ENCODE measurements around the gene LAMC3.

LAMC3 gene

DNA sequence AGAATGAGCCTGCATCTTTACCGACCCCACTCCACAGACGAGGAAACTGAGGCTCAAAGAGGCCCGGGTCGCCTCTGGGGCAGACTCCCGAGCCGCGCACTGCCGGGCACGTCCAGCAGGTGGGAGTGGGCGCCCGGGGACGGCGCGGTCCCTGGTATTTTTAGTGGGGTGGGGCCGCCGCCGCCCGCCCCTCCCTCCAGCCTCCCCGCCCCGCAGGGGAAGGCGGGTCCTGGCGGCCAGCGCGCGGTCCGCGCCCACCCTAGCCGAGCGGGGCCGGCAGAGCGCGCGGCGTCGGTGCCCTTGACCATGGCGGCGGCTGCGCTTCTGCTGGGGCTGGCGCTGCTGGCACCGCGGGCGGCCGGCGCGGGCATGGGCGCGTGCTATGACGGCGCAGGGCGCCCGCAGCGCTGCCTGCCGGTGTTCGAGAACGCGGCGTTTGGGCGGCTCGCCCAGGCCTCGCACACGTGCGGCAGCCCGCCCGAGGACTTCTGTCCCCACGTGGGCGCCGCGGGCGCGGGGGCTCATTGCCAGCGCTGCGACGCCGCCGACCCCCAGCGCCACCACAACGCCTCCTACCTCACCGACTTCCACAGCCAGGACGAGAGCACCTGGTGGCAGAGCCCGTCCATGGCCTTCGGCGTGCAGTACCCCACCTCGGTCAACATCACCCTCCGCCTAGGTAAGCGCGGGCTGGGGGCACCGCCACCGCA, at the start of gene LAMC3:
TSS of gene LAMC3 (plus strand) at position 266 of the 710 bp plus-strand sequence. CDS start at position 307, 41 bp downstream.
- H3K4me3 ChIP-seq (ENCODE audit: low read depth, low read length), result peak within 1 kb of the TSS; percentile 24

DNA sequence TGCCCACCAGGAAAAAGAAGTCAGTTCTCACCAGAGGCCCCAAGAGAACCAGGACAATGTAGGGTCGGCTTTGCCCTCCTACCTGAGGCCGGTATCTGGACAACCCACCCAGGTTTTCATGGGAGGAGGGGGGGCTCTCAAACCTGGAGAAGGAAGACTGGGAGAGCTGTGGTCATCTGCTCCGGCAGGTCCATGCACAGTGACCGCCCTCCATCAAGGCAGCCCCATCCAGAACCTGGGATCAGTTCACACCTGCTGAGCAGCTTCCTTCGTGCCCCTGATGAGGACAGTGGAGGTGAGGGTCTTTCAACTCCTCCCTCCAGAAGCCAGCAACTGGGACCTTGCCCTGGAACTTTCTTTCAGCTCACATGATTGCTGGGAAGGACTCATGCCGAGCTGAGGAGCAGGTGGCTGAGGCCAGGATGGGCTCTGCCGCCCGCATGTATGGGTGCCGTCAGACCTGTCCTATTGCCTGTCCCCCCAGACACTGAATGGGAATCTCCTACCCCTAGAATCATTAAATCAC, 49.1 kb upstream of the LAMC3 start:
- H3K4me3 ChIP-seq (ENCODE audit: low read depth, low read length), result no peak overlapping the region

- no peak overlapping the region for H3K4me3 ChIP-seq (ENCODE audit: low read depth, low read length)
Measured at GRCh38 chr9:130960522-130961378, 48.2 kb upstream of the LAMC3 start.

DNA sequence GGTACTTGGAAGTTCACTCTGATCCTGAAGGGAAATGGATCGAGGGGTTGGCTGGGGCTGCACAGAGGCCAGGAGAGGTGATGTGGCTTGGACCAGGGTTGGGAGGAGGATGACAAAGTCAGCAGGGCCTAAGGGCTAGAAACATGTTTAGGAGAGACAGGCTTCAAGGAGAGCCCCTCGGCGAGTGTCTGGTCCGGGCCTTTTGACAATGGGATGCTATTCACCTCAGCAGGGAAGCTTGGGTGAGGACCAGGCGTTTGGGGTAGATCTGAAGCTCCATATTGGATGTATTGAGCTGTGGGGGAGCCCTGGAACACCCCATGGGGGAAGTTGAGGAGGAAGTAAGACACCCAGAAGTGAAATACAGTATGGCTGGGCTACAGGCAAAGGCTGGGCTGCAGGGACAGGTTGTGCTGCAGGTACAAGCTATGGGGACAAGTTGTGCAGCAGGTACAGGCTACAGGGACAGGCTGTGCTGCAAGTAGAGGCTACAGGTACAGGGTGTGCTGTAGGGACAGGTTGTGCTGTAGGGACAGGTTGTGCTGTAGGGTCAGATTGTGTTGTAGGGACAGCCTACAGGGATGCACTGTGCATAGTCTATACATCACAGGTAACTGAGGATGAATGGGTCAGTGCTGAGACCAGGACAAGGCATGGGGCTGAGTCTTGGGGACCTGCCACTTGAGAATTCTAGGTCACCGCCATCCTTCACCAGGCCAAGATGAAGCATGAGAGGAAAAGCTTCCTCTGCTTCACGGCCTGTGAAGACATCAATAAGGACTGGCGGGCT, 47.3 kb upstream of the LAMC3 start:
- H3K4me3 ChIP-seq (ENCODE audit: low read depth, low read length), result no peak overlapping the region

- no peak overlapping the region for H3K4me3 ChIP-seq (ENCODE audit: low read depth, low read length)
Measured at GRCh38 chr9:130962418-130963316, 46.3 kb upstream of the LAMC3 start.

- H3K4me3 ChIP-seq (ENCODE audit: low read depth, low read length), result no peak overlapping the region
Measured at GRCh38 chr9:130963337-130963908, 45.6 kb upstream of the LAMC3 start.

- H3K4me3 ChIP-seq (ENCODE audit: low read depth, low read length), result no peak overlapping the region
Measured at GRCh38 chr9:130963916-130964315, 45.1 kb upstream of the LAMC3 start.

- no peak overlapping the region for H3K4me3 ChIP-seq (ENCODE audit: low read depth, low read length)
Measured at GRCh38 chr9:130965680-130966079, 43.3 kb upstream of the LAMC3 start.

DNA sequence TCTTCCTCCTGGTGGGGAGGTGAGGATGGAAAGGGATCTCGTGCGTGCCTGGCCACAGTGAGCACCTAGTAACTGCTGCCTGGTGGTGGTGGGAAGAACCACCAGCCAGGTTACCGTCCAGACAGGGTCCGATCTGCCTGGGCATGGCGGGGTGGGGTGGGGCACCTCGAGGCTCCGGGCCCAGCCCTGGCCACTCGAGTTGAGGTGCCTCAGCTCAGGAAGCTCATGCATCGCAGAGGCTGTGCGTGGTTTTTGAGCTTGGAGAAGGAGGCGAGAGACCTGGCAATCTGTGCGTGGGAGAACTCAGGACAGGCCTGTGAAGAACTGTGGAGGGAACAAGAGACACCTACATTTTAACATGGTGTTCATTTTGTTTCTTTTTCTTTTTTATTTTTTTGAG, 38.9 kb upstream of the LAMC3 start:
- H3K4me3 ChIP-seq (ENCODE audit: low read depth, low read length), result no peak overlapping the region

- no peak overlapping the region for H3K4me3 ChIP-seq (ENCODE audit: low read depth, low read length)
Measured at GRCh38 chr9:130970855-130971254, 38.1 kb upstream of the LAMC3 start.

DNA sequence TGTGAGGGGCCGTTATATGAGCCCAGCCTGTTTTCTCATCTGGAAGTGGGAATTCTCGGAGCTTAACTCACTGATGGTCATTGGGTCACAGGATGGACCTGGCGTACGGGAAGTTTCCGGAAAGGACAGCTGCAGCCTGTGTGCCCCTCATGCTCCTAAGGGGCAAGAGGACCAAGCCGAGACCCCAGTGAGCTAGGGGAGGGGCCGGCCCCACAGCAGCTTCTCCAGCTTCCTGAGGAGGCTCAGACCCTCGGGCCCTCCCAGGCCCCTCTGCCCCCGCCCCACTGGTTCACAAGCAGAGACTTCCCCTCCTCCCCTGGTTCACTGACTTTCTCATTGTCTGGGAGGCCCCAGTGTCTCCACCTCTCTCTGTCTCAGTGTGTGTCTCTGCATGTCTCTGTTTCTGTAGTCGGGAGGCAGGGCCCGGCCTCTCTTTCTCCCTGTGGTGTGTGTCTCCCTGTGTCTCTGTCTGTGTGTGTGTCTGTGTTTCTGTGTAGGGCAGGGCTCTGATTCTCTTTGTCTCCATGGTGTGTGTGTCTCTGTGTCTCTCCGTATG, 37.6 kb upstream of the LAMC3 start:
- no peak overlapping the region for H3K4me3 ChIP-seq (ENCODE audit: low read depth, low read length)

DNA sequence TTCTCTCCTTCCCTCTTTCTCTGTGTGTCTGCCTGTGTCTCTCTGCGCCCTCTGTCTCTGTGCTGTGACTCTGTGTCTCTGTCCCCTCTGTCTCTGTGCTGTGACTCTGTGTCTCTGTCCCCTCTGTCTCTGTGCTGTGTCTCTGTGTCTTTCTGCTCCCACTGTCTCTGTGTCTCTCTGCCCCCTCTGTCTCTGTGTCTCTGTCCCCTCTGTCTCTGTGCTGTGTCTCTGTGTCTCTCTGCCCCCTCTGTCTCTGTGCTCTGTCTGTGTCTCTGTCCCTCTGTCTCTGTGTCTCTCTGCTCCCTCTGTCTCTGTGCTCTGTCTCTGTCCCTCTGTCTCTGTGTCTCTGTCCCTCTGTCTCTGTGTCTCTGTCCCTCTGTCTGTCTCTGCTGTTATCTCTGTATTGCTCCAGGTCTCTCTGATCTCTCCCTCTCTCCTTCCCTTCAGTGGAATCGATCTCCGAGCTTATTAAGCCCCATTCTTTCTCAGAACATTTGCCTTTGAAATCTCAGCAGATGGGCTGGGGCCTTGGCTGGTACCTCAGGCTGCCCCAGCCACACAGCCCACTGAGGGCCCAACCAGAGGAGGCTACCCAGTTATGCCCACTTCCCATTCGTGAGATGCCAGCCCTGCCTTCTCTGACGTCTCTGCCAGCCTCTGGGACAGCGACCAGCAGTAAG, 36.6 kb upstream of the LAMC3 start:
- no peak overlapping the region for H3K4me3 ChIP-seq (ENCODE audit: low read depth, low read length)

DNA sequence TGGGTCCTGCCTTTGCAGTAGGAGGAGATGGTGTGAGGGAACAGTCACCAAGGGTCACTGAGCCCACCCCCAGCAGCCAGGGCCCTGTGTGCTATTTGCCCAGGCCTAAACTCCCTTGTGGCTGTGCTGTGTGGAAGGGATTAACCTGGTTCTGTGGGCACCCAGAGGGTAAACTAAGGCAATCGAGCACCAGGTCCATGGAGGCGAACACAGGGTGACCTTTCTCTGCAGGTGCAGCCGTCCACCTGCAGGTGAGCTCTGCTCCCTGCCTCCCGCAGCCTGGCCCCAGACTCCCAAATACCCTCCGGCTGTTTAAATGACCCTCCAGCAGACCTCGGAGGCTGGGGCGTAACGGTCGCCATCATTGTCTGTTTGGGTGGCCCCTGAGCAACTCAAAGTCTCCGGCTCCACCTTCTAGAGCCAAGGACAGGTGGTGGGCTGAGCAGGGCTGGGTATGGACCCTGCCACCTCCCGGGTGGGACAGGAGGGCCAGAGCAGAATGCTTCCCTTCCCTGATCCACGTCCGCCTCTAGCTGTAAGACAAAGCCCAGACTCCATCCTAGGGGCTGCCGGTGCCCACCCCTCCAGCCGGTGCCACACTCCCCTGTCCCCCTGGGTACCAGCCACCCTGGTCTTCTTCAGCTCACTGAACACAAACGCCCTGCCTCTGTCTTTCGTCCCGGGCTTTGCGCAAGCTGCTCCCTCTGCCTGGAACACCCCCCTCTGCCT, 35.9 kb upstream of the LAMC3 start:
- no peak overlapping the region for H3K4me3 ChIP-seq (ENCODE audit: low read depth, low read length)

DNA sequence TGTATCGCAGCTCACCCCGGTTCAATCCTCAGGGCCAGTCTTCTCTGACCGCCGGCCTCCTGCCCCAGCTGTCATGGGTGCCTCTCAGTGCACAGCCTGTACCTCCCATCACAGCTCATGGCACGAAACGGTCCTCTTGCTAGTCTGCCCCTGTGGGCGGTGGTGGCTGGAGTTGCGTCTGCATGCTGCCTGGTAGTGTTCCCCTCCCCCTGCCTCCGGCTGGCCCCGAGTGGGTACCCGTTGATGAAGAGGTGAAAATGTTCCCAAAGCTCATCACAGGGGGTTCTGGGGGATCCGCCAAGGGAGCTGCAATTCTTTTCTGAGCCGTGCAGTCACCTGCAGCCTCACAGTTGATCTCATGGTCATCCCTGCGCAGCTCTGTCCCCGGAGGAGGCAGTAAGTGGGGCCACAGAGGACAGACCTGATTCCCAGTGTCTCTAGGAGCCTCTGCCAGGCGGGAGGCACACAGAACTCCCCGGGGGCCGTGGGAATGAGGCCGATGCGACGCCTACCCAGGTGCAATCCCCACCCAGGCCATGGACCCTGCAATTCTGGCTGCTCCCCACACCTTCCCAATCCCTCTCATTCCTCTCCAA, 35.2 kb upstream of the LAMC3 start:
- H3K4me3 ChIP-seq (ENCODE audit: low read depth, low read length), result no peak overlapping the region

- no peak overlapping the region for H3K4me3 ChIP-seq (ENCODE audit: low read depth, low read length)
Measured at GRCh38 chr9:130974697-130975096, 34.3 kb upstream of the LAMC3 start.

DNA sequence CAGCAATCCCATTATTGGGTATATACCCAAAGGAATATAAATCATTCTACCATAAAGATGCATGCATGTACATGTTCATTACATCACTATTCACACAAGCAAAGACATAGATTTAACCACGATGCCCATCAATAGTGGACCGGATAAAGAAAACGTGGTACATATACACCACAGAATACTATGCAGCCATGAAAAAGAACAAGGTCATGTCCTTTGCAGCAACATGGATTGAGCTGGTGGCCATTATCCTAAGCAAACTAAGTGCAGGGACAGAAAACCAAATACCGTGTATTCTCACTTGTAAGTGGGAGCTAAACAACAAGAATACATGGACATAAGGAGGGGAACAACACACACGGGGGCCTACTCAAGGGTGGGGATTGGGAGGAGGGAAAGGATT, 33.8 kb upstream of the LAMC3 start:
- no peak overlapping the region for H3K4me3 ChIP-seq (ENCODE audit: low read depth, low read length)

- H3K4me3 ChIP-seq (ENCODE audit: low read depth, low read length), result no peak overlapping the region
Measured at GRCh38 chr9:130975932-130976841, 32.8 kb upstream of the LAMC3 start.
